HG03565 (cell line): Measurements from ENCODE around the gene SNX8.
"Not testable (repeated sequence)": the region's sequence is repeated elsewhere in the genome, so short reads cannot be mapped to it uniquely, and the experiment has no call there.

Experiments
- ATAC-seq: cut with Tn5 transposase; IDR thresholded peaks from one replicate; pipeline ENCODE4 v1.9.1; 2021; ENCODE audit warnings: mild to moderate bottlenecking, moderate library complexity; ENCODE audit not compliant: unreplicated experiment

SNX8 gene

DNA sequence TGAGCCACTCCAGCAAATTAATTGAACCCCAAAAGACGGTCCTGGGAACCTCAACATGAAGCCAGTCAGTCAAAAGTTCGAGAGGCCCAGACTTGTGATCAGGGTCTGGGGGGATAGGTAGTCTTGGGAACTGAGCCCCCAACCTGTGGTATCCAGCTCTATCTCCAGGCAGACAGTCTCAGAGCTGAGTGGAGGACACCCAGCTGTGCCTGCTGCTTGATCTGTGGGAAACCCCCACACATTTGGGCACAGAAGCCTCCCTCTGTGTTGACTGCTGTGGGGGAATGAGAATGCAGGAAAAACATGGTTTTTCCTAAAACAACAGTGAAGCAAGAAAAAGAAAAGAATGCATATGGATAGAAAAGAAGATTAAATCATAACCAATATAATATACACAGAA is 16.3 kb upstream of the SNX8 start:
- no peak for ATAC-seq

DNA sequence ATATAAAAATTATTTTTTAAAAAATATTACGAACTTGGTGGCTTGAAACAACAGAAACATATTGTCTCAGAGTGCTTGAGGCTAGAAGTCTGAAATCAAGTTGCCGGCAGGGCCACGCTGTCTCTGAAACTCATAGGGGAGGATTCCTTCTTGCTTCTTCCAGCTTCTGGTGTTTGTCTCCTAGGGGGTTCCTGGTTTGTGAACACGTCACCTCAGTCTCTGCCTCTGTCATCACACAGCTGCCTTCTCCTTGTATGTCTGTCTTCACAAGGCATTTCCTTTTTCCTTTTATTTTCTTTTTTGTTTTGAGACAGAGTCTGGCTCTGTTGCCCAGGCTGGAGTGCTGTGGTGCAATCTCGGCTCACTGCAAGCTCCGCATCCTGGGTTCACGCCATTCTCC is 12.7 kb upstream of the SNX8 start:
- no peak for ATAC-seq

DNA sequence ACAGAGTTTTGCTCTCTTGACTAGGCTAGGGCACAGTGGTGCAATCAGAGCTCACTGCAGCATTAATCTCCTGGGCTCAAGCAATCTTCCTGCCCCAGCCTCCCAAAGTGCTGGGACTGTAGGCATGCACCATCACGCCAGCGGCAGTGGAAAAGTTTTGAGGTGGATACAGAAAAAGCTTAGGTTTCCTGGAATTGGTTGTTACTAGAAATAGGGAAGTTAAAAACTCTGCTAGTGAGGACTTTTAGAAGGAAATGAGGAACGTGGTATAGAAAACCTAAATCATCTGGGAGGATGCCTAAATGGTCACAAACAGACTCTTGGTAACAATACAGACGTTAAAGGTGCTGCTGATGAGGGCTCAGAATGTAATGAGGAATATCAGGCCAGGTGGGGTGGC is 10.9 kb upstream of the SNX8 start:
- no peak for ATAC-seq

- ATAC-seq: no peak
Measured at GRCh38 chr7:2321020-2321419, 6.8 kb upstream of the SNX8 start.

- no peak for ATAC-seq
Measured at GRCh38 chr7:2317556-2318293, 3.5 kb upstream of the SNX8 start.

DNA sequence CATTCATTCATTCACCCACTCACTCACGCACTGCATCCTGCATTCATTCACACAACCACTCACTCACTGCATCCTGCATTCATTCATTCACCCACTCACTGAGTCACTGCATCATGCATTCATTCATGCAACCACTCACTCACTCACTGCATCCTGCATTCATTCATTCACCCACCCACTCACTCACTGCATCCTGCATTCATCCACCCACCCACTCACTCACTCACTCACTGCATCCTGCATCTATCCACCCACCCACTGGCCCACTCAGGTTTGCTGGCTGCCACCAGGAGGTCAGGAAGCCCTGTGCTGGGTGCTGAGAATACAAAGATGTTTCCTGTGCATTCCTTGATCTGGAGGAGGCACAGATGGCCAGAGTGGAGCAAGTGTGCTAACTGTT is 2.3 kb upstream of the SNX8 start:
- ATAC-seq: no peak

DNA sequence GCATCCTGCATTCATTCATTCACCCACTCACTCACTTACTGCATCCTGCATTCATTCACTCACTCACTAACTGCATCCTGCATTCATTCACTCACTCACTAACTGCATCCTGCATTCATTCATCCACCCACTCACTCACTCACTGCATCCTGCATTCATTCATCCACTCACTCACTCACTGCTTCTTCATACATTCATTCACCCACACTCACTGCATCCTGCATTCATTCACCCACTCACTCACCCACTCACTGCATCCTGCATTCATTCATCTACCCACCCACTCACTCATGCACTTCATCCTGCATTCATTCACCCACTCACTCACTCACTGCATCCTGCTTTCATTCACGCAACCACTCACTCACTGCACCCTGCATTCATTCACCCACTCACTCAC is 1.5 kb upstream of the SNX8 start:
- no peak for ATAC-seq

DNA sequence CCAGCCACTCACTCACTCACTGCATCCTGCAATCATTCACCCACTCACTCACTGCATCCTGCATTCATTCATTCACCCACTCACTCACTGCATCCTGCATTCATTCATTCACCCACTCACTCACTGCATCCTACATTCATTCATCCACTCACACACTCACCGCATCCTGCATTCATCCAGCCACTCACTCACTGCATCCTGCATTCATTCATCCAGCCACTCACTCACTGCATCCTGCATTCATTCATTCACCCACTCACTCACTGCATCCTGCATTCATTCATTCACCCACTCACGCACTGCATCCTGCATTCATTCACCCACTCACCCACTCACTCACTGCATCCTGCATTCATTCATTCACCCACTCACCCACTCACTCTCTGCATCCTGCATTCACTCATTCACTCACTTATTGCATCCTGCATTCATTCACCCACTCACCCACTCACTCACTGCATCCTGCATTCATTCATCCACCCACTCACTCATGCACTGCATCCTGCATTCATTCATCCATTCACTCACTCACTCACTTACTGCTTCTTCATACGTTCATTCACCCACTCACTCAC is 802 bp upstream of the SNX8 start:
- not testable (repeated sequence) for ATAC-seq

DNA sequence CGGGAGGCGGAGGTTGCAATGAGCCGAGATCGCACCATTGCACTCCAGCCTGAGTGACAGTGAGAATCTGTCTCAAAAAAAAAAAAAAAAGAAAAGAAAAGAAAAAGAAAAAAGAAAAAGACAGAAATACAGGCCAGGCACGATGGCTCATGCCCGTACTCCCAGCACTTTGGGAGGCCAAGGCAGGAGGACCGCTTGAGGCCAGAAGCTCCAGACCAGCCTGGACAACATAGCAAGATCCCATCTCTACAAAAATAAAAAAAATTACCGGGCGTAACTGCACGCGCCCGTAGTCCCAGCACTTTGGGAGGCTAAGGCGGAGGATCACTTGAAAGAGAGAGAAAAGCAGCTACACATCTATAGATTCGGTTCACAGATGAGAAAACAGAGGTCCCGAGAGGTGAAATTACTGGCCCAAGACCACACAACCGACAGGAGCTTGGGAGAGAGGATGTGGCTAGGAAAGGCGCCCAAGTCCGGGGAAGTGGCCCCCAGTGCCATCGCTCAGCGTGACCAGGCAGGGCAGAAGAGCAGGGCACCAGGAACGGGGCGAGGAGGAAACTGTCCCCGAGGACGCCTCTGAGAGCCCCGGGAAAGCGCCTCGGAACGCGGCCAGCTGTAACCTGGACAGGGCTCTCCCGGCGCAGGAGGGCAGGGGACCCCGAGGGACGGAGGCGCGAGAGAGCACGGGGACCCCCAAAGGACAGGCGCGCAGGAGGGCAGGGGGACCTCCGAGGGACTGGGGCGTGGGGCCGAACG is 612 bp downstream of the SNX8 start:
- peak; percentile 9 for ATAC-seq

DNA sequence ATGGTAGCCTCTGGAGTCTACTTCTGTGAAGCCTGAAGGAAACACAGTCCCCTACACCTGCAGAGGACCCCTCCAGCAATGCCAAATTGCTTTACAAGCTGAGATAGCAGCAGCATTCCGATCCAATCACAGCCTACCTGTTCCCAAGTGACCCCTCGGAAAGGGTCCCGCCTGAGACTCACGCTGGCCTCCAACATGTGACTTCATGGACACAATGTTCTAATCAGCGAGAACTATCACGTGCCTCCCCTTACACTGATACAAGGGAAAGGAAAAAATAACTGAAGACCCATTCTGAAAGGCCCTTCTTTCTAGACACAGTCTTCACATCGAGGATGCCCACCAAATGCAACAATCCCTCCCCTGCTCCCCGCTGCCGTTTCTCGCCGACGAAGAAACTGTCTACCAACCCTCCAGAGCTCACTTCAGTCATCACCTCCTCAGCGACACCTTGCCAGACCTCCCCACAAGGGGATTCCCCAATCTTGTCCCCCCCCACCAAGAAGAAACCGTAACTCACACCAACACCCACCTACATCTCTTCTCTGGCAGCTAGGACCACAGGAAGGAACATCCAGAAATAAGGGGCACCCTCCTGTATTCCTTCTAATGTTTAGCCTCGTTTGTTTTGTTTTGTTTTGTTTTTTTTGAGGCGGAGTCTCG is 1.8 kb downstream of the SNX8 start:
- no peak for ATAC-seq

DNA sequence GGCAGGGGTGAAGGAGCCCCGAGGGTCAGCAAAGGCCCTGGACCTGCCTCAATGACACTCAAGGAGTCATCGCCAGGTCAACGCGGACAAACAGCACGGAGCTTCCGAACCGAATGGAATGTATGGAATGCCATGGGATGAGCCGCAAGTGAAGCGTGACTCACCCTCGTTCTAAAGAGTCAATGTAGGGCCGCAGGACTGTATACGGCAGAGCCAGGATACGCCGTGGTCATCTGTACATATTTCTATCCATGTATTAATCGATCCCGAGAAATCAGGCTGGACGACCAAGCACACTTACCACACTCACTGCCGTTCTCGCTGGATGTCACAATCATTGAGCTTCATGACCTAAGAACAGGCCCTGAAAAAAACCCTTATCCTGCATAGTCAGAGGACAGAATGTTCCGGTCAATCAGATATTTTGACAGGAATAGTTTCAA is 4.3 kb downstream of the SNX8 start:
- no peak for ATAC-seq

GRCh38 chr7:2307690-2308107 is 6.5 kb downstream of the SNX8 start:
- no peak for ATAC-seq

- ATAC-seq: no peak
Measured at GRCh38 chr7:2306688-2307087, 7.6 kb downstream of the SNX8 start.

DNA sequence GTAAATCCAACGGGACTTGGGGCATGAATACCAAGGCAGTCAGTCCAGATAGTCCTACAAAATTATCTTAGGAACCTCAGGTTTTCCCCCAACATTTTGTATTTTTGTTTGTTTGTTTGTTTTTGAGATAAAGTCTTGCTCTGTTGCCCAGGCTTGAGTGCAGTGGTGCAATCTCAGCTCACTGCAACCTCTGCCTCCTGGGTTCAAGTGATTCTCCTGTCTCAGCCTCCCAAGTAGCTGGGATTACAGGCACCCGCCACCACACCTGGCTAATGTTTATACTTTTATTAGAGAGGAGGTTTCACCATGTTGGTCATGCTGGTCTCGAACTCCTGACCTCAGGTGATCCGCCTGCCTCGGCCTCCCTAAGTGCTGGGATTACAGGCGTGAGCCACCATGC is 9.0 kb downstream of the SNX8 start:
- not testable (repeated sequence) for ATAC-seq

GRCh38 chr7:2303520-2303919 is 10.7 kb downstream of the SNX8 start:
- ATAC-seq: not testable (repeated sequence)

- not testable (repeated sequence) for ATAC-seq
Measured at GRCh38 chr7:2302743-2303397, 11.4 kb downstream of the SNX8 start.

DNA sequence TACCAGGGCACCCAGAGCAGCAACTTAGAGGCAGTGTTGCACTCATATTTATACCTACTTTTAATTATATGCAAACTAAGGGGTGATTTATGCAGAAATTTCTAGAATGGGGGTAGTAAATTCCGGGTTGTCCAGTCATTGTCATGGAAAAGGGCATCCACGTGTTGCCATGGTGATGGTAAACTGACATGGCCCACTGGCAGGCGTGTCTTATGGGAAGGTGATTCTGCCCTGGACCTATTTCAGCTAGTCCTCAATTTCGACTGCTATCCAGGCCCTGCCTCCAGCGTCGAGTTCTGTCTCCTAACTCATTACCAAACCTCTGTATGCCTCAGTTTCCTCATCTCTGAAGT is 12.8 kb downstream of the SNX8 start:
- ATAC-seq: no peak

- ATAC-seq: no peak
Measured at GRCh38 chr7:2299870-2300512, 14.2 kb downstream of the SNX8 start.

DNA sequence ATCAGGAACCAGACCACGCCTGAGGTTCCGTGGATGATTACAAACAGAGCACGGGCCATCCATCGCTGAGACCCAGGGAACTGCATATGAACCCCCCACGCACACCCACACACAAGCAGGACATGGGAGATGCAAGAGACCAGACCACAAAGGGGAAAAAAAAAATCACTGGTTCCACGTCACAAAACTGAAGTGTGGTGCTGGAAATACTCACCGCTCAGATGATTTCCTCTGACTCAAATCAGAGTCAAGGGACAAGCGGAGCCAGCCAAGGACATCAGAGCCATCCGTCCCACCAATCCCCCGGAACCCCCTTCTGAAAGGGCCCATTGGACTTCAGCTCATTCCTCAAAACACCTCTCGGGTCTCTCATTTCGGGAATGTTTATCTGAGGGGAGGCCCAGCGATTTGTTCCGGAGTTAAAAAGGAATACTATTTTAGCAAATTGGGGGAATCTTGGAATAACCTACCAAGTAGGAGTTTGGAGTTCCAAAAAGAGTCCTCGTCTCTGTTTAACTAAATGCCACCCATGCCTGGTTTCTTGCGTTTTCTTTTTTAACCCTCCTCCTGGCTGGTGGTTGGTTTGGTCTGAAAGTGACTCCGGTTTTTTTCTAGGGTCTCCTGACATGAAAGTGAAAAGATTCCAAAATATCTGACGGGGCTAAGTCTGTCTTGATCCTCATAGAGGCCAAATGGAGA is 15.0 kb downstream of the SNX8 start:
- ATAC-seq: peak; percentile 59

DNA sequence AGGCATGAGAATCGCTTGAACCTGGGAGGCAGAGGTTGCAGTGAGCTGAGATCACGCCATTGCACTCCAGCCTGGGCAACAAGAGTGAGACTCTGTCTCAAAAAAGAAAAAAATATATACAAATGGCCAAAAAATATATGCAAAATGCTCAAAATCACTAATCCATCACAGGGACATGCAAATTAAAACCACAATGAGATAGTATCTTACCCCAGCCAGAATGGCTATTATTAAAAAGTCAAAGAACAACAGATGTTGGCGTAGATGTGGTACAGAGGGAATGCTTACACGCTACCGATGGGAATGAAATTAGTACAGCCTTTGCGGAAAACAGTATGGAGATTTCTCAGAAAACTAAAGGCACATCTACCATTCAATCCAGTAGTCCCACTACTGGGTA is 17.4 kb downstream of the SNX8 start:
- no peak for ATAC-seq
